Fibroblast of mammary gland (primary cell): ENCODE results near the gene TSHZ2.
A peak's percentile ranks its signal among the peaks of the same experiment; 100 is the strongest.

ENCODE experiments used
- DNase-seq: peaks from one replicate; pipeline ENCODE4 v3.0.0-alpha.2; 2010; ENCODE audit warnings: low read depth
- H3K4me3 ChIP-seq: 2 replicates; pipeline ENCODE4 v1.5.1; 2011; ENCODE audit warnings: low read depth, mild to moderate bottlenecking, low read length, moderate library complexity; ENCODE audit not compliant: control insufficient read depth
- TF ChIP-seq, protein P1 (sequence below): conservative IDR thresholded peaks from 2 replicates; pipeline ENCODE4 v1.5.1; 2011; ENCODE audit warnings: low read depth, low read length, inconsistent platforms; ENCODE audit not compliant: control insufficient read depth, insufficient read depth

TSHZ2 gene

DNA sequence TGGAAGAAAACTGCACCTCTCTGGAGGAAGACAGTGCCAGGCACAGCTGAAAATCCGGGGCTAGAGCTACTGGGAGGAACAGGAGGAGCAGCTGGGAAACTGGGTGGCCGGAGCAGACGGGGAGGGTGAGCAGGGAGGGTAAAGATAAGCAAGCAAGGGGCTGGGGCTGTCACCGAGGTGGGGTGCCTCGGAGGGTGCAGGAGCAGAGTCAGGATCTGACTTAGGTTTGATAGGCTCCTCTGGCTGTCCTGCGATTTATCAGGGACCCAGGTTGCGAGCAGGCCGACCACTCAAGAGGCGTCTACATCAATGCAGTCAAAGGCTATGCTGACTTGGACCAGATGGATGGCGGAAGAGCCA lies 12.3 kb downstream of the TSHZ2 start:
- no peak overlapping the region for H3K4me3 ChIP-seq
- no peak for DNase-seq
- TF ChIP-seq, protein P1, sequence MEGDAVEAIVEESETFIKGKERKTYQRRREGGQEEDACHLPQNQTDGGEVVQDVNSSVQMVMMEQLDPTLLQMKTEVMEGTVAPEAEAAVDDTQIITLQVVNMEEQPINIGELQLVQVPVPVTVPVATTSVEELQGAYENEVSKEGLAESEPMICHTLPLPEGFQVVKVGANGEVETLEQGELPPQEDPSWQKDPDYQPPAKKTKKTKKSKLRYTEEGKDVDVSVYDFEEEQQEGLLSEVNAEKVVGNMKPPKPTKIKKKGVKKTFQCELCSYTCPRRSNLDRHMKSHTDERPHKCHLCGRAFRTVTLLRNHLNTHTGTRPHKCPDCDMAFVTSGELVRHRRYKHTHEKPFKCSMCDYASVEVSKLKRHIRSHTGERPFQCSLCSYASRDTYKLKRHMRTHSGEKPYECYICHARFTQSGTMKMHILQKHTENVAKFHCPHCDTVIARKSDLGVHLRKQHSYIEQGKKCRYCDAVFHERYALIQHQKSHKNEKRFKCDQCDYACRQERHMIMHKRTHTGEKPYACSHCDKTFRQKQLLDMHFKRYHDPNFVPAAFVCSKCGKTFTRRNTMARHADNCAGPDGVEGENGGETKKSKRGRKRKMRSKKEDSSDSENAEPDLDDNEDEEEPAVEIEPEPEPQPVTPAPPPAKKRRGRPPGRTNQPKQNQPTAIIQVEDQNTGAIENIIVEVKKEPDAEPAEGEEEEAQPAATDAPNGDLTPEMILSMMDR, result no peak

GRCh38 chr20:52985687-52986086 lies 13.5 kb downstream of the TSHZ2 start:
- DNase-seq, result no peak
- H3K4me3 ChIP-seq, result no peak overlapping the region
- TF ChIP-seq, protein P1, result no peak

GRCh38 chr20:52987295-52987694 lies 15.1 kb downstream of the TSHZ2 start:
- no peak overlapping the region for H3K4me3 ChIP-seq
- TF ChIP-seq, protein P1, result no peak
- DNase-seq, result no peak

GRCh38 chr20:52991830-52992229 lies 19.7 kb downstream of the TSHZ2 start:
- peak; percentile 30 for DNase-seq
- TF ChIP-seq, protein P1, result no peak
- H3K4me3 ChIP-seq, result no peak overlapping the region

GRCh38 chr20:52992632-52993031 lies 20.5 kb downstream of the TSHZ2 start:
- TF ChIP-seq, protein P1, result no peak
- H3K4me3 ChIP-seq, result no peak overlapping the region
- DNase-seq, result peak; percentile 32

DNA sequence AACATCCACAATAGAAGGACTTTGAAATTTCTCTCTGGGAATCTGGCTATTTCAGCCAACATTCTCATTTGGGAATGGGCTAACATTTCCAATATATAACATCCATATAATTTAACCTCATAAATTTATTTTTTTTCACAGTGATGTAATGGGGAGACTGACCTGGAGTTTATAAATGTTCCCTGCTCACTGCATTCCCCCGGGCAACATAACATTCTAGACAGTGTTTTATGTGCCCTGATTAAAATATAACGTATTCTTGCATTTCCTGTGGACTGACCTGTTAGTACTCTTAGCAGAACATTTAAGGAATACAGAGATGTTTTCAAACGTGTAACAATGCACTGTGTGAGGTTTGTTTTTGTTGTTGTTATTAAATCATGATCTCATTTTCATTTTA lies 20.9 kb downstream of the TSHZ2 start:
- H3K4me3 ChIP-seq, result no peak overlapping the region
- TF ChIP-seq, protein P1, result no peak
- no peak for DNase-seq
